HuH-7.5 (cell line): ENCODE data around the gene RELL2.

Experiments
- DNase-seq: peaks from one replicate; pipeline ENCODE4 v3.0.0; 2011; ENCODE audit warnings: low spot score

RELL2 gene

DNA sequence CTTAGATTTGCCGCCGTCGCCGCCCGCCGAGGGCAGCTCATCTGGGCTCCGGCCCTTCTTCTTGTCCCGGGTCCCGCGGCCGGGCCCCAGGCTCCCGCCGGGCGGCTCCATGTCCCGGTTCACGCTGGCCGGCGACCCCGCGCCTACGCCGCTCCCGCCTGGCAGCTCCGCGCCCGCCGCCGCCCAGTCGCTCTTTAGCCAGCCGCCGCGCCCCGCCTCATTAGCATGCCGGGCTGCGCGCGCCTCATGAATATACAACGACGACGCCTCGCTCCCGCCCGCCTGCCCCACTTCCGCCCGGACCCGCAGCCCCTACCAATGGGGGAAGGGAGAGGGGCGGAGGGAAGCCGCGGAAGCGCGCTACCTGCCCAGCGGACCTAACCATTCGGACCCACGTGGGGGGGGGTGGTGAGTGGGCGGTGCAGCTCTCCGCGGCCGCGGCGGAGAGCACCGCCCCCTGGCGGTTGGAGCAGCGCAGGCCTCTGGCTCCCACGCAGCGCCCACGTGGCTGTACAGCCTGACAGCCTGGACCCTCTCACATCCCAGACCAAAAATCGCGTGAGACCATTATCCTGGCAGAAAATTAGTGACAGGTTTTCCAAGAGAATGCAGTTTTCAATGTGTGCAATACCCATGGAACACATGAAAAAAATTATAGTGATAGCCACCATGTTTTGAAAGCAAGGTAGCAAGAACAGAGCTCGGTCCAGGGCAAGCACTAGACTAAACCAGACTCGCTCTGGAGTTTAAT, 17.8 kb upstream of the RELL2 start, which contains the start of gene DIAPH1:
Gene DIAPH1, minus strand, starts transcription at position 197 of the 751 bp plus-strand sequence. Its CDS starts 86 bp downstream, at position 111.
- peak; percentile 76 for DNase-seq

DNA sequence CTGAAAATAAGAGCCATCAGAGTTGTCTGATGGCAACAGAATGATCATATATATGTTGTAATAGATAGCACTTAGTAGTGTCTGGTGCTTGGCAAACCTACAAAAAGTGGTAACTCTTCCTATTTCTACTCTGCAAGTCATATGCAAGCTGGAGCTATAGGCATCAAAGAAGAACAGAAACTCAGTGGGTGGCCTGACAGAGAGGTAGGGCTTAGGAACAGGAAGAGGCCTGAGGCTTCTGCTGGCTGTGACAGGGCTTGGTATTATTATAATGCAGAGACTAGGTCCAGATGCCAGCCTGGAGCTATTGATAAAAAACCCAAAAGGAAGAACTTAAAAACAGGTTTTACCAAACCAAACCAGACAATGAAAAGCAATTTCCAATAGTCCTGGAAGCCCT, 13.6 kb upstream of the RELL2 start:
- DNase-seq: no peak

DNA sequence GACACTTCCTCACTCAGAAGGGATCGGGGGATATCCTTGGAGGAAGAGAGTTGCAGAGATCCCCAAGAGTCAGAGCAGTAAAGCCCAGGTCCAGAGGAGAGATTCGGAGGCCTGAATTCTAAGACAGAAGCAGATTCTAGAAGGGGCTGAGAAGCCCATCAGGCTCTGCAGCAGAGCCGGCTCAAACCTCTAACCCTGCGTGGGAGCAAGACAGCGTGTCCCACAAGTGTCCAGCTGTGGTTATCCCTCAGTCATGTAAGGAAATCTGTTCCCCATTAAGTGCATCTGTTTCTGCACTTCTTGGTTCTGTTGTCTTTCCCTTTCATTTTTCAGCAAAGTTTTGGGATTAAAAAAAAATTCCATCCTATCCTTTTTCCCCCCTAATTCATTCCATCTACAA, 13.2 kb upstream of the RELL2 start:
- no peak for DNase-seq

DNA sequence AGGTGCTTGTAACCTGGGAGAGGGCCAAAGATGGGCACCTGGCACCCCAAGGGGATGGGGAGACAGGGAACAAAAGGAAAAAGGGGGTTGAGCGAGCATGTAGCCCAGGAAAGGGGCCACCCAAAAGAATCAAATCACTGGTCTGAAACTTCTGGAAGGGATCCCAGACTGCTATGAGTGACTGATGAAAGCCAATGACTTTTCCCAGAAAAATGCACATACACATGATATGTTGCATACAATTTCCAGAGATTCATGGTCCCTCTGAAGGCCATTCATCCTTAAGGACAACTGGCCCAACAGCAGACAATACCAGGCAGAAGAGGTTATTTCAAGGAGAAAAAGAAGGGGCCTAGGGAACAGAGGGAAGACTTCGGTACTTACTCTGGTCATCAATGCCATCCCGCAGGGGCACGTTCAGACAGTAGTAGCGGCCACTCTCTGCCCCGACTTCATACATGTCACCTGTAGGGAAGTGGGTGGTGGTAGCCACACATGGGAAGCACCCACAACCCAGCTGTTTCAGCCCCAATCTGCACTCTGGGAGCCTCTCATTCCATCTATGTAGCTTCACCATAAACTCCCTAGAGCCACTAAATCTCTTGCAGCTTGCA, 8.5 kb upstream of the RELL2 start:
- no peak for DNase-seq

DNA sequence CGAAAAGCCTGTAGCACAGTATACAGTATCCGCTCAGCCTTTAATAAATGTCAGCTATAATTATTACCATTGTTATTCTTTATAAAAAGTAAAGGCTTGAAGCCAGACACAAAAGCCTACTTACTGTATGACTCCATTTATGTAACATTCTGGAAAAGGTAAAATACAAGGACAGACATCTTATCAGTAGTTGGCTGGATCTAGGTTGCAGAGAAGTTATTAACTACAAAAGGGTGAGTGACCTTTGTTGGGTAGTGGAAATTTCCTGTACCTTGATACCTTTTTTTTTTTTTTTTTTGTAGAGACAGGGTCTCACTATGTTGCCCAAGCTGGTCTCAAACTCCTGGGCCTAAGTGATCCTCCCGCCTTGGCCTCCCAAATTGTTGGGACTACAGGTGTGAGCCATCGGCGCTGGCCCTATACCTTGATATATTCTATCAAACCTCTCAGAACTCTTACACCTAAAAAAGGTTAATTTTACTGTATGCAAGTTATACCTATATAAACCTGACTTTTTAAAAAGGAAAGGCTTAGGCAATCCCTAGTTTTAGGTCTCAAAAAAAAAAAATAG, 6.1 kb upstream of the RELL2 start:
- no peak for DNase-seq

DNA sequence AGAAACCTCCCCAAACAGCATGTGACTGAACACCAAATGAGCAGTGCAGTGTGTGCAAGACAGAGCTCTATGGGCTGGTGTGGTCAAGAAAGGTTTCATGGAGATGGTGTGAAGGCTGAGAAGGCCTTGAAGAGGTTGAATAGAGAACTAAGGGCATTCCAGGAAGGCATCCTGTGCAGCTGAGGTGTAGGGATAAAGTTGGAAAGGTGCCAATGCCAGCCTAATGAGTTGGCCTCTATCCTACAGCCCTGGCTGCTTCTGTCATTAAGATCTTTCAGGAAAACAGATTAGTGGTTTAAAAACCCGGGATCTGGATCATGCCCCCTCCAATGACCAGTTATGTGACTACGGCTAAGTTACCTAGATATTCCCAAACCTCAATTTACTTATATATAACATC, 4.1 kb upstream of the RELL2 start:
- DNase-seq: no peak

DNA sequence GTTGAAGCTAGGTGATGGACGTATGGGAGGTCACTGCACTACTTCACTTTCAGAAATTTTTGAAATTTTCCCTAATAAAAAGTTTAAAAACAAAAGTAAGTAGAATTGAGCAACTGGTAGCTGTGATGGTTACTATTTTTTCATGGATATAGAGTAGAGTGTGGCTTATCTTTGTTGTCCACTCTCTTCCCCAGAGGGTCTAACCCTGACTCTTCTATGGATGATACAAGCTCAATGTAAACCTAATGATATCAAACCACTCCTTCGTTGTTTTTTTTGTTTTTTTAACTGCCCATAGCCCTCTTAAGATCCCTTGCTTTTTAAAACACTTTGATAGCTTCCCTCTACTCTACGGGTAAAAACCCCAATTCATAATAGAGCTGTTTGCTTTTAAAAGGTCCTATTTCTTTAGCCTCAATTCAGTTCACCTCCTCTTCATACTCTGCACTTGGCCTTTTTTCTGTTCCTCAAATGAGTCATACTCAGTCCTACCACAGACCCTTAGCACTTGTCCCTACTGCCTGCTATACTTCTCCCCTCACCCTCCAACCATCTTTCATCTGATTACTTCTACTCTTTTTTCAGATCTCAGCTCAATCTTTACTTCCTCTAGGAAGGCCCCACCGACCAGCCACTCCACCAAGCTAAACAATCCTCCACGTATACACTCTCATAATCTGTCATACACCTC, 2.8 kb upstream of the RELL2 start:
- no peak for DNase-seq

DNA sequence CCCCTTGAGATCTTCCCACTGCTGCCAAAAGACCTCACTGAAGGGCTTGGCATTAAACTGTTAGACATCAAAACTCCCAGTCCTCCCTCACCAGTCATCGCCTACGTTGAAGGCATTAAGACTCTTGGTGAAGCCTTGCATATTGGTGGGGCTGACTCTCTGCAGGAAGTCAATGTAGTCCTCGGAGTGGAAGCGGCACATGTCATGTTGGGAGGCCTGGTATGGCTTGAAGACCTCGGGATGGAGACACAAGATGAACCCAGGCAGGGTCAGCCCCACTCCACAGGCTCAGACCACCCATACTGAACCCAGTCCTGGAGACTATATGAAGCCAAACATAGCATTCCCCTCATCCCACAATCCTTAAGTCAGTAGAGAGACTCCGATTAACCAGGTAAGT, 2.1 kb upstream of the RELL2 start:
- DNase-seq: no peak

DNA sequence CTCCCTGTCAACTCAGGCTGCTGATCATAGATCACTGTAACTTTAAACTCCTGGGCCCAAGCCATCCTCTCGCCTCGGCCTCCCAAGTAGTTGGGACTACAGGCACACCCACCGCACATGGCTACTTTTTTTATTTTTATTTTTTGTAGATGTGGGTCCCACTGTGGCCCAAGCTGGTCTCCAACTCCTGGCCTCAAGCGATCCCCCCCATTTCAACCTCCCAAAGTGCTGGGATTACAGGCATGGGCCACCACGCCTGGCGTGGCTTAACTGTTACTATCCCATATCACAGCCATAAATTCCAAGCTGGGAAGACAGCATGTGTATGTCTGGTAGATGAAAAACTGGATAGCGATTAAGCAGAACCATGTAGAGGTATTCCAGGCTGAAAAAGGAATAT, 1.2 kb upstream of the RELL2 start:
- no peak for DNase-seq

DNA sequence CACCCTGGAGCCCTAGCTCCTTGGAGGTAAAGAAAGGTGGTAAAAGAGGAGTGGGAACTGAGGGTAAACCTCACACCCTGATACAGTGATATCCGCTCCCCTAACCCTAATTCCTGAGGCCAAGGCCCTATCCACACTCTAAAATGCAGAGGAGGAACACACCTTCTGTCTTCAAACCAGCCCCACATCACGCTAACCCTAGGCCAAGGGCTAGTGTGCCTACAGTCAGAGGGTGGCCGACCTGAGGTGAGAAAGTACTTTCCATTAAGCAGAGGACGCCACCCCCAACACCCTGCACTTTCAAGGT, 738 bp upstream of the RELL2 start:
- no peak for DNase-seq

DNA sequence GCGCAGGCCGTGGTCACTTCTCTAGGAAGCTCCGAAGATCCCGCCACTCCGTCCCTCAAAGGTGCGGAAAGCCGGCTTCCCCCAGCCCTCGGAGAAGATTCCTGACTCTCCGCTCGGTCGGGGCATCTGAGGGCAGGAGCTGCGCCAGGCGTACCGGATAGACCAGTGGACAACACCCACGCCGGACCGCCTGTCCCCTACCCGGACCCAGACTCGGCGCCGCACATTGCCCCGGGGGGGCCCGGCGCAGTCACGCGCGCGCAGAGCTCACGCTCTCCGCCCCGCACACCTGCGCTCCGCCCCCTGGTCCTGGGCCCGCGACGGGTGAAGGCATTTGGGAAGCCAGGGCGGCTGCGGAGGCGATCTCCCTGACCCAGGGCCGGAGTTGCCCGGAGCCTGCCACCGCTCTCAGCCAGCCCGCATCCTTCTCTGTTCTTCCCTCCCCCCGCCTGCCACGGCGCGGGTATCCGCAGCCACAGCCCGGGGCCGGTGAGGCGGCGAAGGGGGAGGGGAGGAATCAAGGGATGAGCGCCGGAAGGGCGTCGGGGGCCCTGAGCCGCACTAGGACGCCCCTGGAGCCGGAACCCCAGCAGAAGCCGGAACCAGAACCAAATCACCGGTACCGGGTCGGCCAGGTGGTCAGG, 448 bp downstream of the RELL2 start:
- peak; percentile 56 for DNase-seq

DNA sequence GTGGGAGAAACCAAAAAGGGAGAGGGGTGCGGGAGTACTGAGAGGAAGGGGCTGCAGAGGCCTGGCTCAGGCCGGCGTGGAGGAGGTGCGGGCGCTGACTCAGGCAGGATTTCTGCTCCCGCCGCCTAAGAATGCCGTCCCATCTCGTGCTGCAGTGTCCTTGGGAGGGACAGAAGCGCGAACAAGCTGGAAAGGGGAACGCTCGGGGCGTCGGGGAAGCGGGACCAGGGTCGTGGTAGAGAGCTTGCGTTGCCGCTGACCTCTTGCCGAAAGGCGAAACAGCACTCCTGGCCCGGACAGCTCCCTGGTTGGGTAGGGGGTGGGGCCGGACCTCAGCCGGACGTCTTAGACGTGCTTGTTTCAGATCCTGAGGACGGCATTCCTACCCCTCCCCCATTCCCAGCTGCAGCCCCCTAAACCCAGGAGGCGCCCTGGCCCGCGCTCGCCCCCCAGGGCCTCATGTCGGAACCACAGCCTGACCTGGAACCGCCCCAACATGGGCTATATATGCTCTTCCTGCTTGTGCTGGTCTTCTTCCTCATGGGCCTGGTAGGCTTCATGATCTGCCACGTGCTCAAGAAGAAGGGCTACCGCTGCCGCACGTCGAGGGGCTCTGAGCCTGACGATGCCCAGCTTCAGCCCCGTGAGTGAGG, 1.1 kb downstream of the RELL2 start:
- peak; percentile 65 for DNase-seq

DNA sequence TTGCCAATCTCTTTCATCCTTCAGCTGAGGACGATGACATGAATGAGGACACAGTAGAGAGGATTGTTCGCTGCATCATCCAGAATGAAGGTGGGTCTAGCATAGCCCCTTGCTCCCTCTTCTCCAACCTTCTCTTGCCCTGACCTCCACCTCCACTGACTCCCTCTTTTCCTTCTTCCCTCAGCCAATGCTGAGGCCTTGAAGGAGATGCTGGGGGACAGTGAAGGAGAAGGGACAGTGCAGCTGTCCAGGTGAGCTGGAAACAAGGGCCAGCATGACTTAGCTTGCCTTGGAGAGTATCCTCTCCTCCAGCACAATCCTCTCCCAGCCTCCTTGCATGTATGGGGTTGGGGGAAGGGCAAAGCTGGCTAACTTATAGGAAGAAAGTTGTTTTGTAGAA, 2.0 kb downstream of the RELL2 start:
- no peak for DNase-seq

DNA sequence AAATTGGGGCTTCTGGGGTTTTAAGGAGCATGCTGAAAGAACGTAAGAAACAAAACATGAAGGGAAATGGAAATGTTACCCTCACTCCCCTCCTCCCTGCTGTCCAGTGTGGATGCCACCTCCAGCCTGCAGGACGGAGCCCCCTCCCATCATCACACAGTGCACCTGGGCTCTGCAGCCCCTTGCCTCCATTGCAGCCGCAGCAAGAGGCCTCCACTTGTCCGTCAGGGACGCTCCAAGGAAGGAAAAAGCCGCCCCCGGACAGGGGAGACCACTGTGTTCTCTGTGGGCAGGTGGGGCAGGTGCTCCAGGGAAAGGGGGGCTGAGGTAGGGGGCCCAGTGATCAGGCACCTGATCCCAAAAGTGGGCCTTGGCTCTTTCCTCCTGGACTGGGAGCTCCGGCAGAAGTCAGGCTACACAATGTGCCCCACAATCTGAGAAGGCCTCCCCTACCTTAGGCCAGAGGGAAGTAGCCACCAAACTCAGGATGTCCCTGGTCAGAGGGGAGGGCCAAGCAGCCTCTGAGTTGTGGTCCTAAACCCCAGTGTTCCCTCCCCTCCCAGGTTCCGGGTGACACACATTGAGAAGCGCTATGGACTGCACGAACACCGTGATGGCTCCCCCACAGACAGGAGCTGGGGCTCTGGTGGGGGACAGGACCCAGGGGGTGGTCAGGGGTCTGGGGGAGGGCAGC, 2.7 kb downstream of the RELL2 start:
- no peak for DNase-seq

DNA sequence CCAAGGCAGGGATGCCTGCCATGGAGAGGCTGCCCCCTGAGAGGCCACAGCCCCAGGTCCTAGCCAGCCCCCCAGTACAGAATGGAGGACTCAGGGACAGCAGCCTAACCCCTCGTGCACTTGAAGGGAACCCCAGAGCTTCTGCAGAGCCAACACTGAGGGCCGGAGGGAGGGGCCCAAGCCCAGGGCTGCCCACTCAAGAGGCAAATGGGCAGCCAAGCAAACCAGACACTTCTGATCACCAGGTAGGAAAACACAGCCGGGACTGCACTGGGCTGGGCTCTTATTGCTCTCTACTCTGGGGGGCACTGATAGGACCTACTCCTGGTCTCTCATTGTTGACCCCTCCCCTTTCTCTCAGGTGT, 3.2 kb downstream of the RELL2 start:
- no peak for DNase-seq

DNA sequence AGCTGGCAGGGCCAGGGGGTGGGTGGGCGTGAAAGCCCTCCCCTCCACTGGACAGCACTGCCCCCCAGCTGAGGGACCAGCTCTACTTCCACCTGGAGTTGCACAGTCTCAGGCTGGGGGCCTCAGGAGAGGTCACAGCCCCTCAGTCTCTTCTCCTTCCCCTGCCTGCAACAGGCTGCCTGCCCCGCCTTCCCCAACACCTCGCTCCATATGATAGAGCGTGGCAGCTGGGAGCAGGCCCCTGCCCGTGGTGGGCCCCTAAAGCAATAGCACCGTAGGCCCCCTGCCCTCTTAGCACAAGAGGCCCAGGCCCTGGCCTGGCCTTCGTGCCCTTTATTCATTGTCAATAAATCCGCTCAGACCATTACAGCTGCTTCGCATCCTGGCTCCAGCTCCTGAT, 3.9 kb downstream of the RELL2 start:
- DNase-seq: no peak

DNA sequence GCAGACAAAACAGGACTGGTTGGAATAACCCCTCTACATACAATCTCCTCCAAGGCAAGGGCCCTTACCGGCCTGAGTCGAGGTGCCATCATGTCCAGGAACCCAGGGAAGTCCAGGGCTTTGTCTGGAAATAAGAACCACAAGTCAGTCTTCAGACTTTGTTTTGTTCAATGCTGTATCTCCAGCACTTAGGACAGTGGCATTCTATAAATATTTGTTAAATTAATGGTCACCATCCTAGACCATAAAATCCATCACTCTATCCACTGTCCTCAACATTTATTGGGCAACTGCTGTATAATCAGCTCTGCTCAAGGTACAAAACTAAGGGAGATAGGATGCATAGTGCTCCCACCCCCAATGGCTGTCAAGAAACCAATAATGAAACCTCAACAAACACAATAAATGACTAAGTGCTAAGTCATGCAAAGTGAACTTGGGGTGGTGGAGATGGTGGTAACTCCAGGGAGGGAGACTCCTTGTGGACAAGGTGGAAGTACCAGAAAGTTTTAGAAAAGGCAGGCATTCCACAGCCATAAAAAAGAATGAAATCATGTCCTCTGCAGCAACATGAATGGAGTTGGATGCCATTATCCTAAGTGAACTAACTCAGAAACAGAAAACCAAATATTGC, 5.0 kb downstream of the RELL2 start:
- peak; percentile 31 for DNase-seq

DNA sequence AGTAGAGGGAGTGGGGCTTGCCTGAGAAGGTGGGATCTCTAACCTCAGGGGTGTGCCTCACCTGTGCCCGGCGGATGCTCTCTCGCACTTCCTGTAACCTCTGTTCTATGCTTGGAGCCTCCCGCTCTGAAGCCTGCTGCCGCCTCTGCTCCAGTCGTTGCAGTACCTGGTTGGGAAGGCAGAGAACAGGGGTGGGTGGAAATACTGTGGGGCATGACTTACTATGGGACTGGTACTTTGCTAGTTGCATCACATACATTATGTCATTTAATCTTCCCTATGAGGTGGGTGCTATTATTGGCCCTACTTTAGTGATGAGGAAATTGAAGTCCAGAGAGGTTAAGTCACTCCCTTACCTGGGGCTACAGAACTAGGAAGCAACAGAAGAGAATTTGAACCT, 9.2 kb downstream of the RELL2 start:
- no peak for DNase-seq

DNA sequence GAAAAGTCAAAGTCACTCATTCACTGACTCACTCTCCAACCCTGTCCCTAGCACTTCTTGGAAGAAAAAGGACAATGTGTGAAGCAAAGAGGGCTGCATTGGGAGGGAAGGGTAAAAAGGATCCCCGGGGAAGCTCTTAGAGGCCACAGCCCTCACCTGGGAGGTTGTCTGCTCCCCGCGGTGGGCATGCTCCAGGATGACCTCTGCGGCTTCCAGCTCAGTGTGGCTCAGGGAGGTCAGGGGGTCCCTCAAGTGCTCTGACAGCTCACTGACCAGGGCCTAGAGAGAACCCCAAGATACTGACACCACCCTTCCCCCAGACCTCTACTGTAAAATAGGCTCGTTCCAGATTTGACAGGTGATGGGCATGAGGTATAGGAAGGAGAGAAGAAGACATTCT, 10.4 kb downstream of the RELL2 start:
- DNase-seq: no peak

DNA sequence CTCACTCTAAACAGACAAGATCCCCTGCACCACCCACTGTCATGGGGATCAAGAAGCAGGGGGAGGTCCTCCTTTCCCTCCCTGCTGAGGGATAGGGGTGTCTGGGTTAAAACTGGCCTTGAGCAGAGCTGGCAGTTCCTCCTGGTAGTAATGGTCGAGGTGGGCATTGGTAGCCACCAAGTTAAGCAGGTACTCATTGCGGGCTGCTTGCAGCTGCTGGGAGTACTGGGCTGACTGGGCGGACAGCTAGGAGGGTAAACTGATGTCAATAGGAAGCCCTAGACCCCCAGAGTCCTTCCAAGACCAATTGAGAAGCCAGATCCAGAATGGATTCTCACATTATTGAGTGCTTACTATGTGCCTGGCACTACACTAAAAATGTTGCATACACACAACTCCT, 11.1 kb downstream of the RELL2 start:
- DNase-seq: no peak

DNA sequence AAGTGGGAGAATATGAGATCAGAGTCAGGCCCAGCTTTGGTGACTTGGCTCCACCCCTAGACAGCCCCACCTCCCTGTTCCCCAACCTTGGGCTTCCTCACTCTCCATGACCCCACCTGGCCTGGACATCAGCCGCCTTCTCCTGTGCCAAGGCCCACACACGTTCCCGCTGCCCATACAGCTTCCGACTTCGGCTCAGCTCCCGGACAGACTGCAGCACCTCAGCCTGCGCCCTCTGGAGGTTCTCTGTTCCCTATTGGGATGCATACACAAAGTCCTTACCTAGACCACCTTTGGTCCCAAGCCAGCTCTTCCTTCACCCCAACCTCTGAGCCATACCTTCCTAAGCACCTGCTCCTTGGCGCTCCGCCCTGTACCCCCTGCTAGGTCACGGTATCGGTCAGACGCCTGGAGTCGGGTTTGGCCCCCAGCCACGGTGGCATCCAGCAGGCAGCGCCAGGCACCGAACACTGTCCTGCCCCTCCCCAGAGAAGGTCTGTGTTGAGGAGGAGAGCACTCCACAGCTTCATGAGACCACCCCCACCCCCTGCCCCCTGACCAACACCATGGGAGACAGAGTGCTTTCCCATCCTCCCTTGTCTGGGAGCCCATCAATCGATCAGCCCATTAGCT, 12.4 kb downstream of the RELL2 start:
- no peak for DNase-seq
